ENCODE results near the gene COL6A2.

The COL6A2 gene

DNA sequence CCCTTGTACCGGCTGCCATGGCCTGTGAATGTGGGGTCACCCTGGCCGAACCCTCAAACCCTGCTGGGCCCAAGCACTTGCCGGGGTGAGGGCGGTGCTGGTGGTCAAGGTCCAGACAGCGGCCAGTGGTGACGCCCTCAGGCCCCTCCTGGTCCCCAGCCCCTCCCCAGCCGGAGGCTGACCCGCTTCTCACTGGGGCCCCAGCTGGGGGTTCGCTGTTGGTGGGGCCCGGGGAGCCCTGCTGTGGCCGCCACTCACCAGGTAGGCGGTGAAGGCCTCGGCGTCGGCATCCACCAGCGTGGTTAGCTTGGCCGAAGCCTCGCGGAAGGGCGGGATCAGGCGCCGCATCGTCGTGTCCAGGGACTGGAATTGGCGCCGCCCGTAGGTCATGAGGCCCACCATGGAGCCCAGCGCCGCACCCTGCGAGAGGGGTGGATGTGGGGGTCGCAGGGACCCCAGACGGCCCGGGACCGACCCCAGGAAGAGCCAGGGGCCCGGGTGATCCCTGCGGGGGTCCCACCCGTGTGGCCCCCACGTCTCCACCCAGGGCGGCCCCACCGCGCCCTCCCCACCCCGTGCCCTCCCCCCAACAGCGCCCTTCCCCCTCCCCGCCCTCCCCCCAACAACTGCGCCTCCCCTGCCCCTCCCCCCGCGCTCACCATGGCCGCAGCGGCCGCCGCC lies 47.4 kb downstream of the COL6A2 start:
- no peak for DNase-seq

DNA sequence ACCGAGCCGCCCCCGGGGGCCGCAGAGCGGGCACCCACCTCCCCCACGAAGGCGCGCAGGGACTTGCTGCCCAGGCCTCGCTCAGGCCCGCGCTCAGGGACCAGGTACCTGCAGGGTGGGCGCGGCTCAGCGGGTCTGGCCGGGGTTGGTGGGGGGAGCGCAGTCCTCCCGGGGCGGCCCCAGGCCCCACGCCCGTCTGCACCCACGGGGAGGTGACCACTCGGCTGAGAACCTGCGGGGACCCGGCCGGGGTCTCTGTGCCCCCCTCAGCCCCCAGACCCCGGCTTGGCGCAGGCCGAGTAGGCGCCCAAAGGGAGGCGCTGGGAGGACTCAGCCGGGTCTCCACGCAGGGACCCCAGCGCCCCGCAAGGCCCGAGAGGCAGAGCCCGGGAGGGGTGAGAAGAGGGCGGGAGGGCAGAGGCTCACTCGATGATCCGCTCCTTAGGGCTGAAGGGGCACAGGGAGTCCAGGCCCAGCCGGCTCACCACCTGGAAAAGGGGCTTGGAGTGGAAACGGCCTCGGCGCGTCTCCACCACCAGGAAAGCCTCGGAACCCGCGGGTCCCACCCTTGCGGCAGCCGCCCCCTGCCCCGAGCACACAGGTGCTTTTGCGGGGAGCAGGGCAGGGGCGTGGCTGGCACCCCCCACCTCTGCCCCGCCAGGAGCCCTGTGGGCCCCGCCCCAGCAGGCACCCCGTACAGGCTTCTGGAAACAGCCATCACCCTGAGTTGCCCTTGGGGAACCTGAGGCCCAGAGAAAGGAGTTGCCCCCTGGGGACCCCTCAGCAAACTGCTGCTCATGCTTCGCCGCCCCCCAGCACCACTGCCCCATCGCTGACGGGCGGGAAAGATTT lies 48.2 kb downstream of the COL6A2 start:
- no peak for DNase-seq

DNA sequence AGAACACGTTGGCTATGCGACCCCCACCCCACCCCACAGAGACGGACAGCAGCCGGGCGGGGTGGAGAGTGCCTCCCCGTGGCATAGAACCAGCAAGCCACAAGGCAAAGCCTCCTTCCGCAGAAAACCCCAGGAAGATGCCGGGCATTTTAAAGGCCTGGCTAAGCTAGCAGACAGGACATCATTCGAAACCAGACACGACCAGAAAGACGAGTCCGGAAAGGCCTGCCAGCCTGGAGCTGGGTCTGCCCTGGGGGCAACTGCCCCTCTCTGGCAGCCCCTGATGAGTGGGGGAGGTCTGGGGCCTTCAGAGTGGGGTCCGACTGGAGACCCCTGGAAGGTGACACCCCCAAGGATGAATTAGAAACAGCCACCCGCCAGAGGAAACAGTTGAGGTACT lies 48.9 kb downstream of the COL6A2 start:
- DNase-seq = no peak

GRCh38 chr21:46147429-46147828 lies 49.5 kb downstream of the COL6A2 start:
- DNase-seq = peak; percentile 41

- DNase-seq = no peak
Observed at GRCh38 chr21:46148106-46148505, 50.2 kb downstream of the COL6A2 start.

GRCh38 chr21:46149205-46149901 lies 51.4 kb downstream of the COL6A2 start:
- DNase-seq = no peak

DNA sequence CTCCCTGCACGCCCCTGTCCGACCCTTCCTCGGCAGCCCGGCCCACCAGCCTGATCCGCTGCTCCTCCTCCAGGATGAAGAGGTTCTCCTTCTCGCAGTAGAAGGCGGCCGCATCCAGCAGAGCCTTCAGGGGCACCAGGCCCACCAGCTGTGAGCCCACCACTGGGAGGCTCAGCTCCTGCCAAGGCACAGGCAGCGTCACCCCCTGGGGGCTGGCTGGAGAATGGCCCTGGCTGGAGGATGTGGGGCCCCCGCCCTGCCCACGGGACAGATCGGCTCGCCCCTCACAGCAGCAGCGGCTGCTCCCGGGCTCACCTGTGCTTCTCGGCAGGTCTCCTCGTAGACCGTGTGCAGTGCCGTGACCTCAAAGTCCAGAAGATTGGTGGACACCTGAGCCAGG lies 52.2 kb downstream of the COL6A2 start:
- DNase-seq = no peak

DNA sequence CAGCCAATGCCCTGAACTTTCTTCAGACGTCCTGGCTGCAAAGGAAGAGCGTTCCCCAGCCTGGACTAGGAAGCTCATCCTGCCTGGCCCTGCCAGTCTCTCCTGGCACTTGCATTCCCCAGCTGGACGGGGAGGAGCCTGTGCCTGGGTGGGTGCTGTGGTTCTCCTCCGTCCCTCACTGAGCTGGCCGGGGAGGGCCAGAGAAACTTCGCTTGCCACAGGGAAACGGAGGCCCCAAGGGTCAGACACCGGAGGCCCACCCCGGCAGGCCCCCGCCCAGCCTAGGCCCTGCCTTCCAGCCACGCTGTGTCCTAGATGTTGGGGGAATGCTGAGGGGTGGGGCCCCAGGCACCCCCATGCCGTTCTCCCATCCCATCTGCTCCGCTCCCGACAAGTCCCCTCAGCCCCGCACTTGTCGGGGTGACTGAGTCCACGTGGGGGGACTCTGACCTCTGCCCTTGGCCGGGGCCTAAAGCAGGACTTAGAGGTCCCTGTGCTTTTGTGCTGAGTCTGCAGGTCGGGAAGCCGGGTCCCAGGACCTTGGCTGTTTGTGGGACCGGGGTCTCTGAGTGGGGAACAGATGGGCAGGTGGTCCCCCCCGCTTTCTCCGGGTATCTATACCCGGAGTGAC lies 52.7 kb downstream of the COL6A2 start:
- no peak for DNase-seq

DNA sequence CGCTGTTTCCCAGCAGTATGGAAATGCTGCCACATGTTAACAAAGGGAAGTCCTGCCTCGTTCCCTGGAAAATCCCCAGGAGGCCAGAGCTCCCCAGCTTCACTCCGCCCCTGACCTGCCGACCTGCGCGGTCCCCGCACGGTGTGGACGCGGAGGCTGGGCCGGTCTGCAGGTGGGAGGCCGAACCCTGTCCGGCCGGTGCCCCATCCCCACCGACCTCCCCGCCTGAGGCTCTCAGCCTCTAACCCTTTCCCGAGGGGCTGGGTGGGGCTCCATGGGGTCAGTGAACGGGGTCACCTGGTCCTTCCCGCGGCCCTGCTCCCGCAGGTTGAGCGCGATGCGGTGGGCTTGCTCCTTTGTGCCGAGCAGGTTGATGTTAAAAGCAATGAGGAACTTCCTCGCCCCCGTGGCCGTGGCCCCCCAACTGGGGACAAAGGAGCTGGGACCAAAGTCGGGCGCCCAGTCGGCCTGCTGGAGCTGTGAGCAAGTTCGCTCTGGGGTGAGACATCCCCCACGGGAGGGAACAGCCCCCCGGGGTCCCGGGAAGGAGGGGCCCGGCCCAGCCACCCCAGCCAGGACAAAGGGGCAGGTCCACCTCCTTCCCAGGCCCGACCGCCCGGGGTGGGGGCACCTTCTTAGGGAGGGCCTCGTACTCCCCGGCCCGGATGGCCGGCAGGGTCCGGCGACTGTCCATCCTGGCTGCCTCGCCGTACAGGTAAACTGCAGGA lies 53.5 kb downstream of the COL6A2 start:
- DNase-seq = no peak

- DNase-seq = no peak
Observed at GRCh38 chr21:46151989-46152926, 54.3 kb downstream of the COL6A2 start.

DNA sequence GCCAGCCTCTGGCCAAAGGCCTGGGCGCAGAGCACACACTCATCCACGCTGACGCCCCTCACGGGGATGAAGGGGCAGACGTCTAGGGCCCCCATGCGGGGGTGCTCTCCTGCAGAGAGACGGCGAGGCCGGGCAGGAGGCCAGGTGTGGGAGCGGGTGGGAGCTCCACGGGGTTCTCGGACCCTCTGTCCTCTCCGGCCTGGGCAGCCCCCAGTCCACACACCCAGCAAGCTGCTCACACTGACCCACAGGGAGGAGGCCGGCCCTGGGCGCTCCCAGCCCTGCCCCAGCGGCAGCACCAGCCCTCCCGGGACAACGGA lies 55.0 kb downstream of the COL6A2 start:
- DNase-seq = no peak

GRCh38 chr21:46153247-46154154 lies 55.6 kb downstream of the COL6A2 start:
- peak; percentile 33 for DNase-seq

GRCh38 chr21:46154155-46154954 lies 56.4 kb downstream of the COL6A2 start:
- no peak for DNase-seq

DNA sequence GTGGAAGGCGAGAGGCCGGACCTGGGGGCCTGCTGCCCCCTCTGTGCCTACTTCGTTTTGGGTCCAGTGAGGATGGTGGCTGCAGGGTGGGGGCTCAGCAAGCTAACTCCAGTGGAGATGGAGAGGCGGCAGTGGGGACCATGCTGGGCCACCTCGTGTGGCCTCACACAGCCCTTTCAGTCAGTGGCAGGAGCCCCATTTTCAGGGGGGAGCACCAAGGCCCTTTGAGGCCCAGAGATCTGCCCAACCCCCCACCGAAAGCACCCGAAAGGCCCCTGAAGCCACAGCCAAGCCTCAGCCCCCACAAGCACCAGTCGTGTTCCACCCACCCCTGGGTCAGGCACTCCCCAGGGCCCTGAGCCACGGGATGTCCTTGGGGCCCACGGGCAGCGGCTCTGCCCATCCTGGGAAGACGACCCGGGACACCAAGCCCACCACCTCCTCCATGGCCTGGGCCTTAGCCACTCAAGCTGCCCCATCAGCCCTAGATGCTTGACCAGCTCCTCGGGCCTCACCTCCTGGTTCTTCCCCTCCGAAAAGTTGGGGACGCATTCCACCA lies 57.1 kb downstream of the COL6A2 start:
- DNase-seq = no peak

- no peak for DNase-seq
Observed at GRCh38 chr21:46155514-46156377, 57.8 kb downstream of the COL6A2 start, which contains the start of gene FTCD. TSS of gene FTCD (minus strand) at chr21:46155579. CDS start at chr21:46155523, 56 bp downstream.

DNA sequence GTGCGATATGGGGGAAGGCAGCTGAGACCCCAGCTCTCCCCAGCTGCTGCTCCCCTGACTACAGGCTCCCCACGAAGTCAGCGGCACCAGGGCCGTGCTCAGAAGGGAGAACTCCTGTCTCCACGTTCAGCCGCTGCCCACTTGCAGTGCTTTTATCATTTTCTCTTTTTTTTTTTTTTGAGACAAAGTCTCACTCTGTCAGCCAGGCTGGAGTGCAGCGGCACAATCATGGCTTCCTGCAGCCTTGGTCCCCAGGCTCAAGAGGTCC lies 58.4 kb downstream of the COL6A2 start:
- DNase-seq = no peak

DNA sequence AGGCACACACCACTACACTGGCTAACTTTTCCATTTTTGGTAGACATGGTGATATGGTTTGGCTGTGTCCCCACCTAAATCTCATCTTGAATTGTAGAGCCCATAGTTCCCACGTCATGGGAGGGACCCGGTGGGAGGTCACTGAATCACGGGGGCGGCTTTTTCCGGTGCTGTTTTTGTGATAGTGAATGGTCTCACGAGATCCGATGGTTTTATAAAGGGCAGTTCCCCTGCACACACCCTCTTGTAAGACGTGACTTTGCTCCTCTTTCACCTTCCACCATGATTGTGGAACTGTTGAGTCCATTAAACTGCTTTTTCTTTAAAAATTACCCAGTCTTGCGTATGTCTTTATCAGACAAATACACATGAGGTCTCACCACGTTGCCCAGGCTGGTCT lies 58.8 kb downstream of the COL6A2 start:
- no peak for DNase-seq

DNA sequence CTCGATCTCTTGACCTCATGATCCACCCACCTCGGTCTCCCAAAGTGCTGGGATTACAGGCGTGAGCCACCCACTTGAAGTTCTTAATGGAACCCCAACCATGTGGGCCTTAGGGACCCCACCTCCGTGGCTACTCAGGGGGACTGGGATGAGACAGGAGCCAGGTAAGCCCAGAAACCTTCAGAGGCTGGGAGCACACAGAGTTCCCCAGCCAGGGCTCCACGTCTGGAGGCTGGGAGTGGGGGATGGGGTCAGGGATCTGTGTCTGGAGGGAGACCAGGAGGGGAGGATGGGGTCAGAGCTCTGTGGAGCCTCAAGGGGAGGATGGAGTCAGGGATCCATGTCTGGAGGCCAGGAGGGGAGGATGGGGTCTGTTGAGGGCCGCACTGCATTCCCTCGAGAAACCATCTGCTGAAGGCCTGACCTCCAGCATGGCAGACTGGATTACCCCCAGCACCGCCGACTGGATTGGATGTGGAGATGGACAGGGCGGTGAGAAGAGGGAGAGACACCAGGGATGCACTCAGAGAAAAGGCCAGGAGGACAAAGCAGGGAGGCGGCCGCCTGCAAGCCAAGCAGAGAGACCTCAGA lies 59.6 kb downstream of the COL6A2 start:
- no peak for DNase-seq
